RWPE2 (cell line): ENCODE data around the gene DIAPH2.

Experiments
- ATAC-seq: fragments of 200-7000 bp; cut with Tn5 transposase; 3 replicates; pipeline ENCODE4 v1.9.1; 2021; ENCODE audit warnings: low read depth
- DNase-seq: peaks from one replicate; pipeline ENCODE4 v3.0.0-alpha.2; 2020; ENCODE audit warnings: low spot score
- H3K27ac ChIP-seq: fragments of 450-650 bp; 2 replicates; pipeline ENCODE4 v1.5.1; 2017; ENCODE audit warnings: mild to moderate bottlenecking; ENCODE audit not compliant: poor library complexity, severe bottlenecking
- H3K27me3 ChIP-seq: fragments of 250-450 bp; sonication (Bioruptor Pico); 2 replicates; pipeline ENCODE4 v1.5.1; 2021; ENCODE audit warnings: mild to moderate bottlenecking, moderate library complexity; ENCODE audit not compliant: insufficient read depth, poor library complexity, severe bottlenecking
- H3K36me3 ChIP-seq: fragments of 250-450 bp; sonication (Bioruptor Pico); 2 replicates; pipeline ENCODE4 v1.5.1; 2020; ENCODE audit warnings: low read depth, mild to moderate bottlenecking, moderate library complexity
- H3K4me1 ChIP-seq: fragments of 250-450 bp; sonication (Bioruptor Pico); 2 replicates; pipeline ENCODE4 v1.5.1; 2021; ENCODE audit warnings: mild to moderate bottlenecking, moderate library complexity; ENCODE audit not compliant: insufficient read depth, poor library complexity, severe bottlenecking
- H3K4me3 ChIP-seq: fragments of 250-450 bp; sonication (Bioruptor Pico); 2 replicates; pipeline ENCODE4 v1.5.1; 2021; ENCODE audit warnings: mild to moderate bottlenecking, moderate library complexity; ENCODE audit not compliant: severe bottlenecking
- H3K9me3 ChIP-seq: fragments of 250-450 bp; sonication (Bioruptor Pico); 2 replicates; pipeline ENCODE4 v1.5.1; 2021; ENCODE audit warnings: mild to moderate bottlenecking, moderate library complexity; ENCODE audit not compliant: severe bottlenecking
- CTCF ChIP-seq: fragments of 450-650 bp; IDR thresholded peaks from one replicate; pipeline ENCODE4 v1.5.1; 2017; ENCODE audit warnings: mild to moderate bottlenecking, moderate library complexity; ENCODE audit not compliant: poor library complexity, severe bottlenecking

DIAPH2 gene

GRCh38 chrX:97311066-97311778 lies 626.6 kb downstream of the DIAPH2 start:
- no peak for DNase-seq
- Histone ChIP-seq H3K9me3 (no peaks in the 10 kb centered on the region), H3K4me1 (peaks cover 9% of the 10 kb centered on the region), H3K27ac (no peak overlapping the region), H3K36me3 (no peaks in the 10 kb centered on the region), H3K4me3 (no peak overlapping the region), H3K27me3 (no peaks in the 10 kb centered on the region)
- no peak for TF ChIP-seq CTCF
- ATAC-seq, result no peak

- H3K27me3 ChIP-seq, result no peaks in the 10 kb centered on the region
- DNase-seq (no peak), ATAC-seq (no peak)
- peaks cover 9% of the 10 kb centered on the region for H3K4me1 ChIP-seq
- no peaks in the 10 kb centered on the region for H3K36me3 ChIP-seq
- TF ChIP-seq CTCF, result no peak
- H3K9me3 ChIP-seq, result no peaks in the 10 kb centered on the region
- H3K4me3 ChIP-seq, result no peak overlapping the region
- H3K27ac ChIP-seq, result no peak overlapping the region
These were observed 629.7 kb downstream of the DIAPH2 start for GRCh38 chrX:97314345-97314744.

DNA sequence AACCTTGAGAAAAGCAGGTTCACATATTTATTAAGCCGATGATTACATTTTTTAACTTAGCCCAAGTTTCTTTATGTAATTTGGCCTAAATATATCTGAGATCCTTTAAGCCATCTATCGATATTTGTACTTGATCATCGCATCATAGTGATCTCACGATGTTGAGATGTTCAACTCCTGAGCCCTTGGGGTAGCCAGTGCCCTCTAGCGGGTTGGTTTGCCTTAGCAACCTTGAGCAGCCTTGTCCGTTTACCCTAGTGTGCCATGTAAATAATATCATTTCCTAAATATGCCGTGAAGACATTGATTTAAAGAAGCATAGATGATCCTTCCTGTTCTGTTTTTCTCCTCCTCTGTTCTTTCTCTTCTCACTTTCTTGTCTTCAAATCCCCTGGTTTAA lies 631.3 kb downstream of the DIAPH2 start:
- ATAC-seq (no peak), DNase-seq (no peak)
- Histone ChIP-seq H3K4me3 (no peak overlapping the region), H3K9me3 (no peaks in the 10 kb centered on the region), H3K27me3 (no peaks in the 10 kb centered on the region), H3K36me3 (no peaks in the 10 kb centered on the region), H3K4me1 (no peaks in the 10 kb centered on the region), H3K27ac (no peak overlapping the region)
- no peak for TF ChIP-seq CTCF

GRCh38 chrX:97320305-97320704 lies 635.7 kb downstream of the DIAPH2 start:
- ATAC-seq, result no peak
- no peak for TF ChIP-seq CTCF

GRCh38 chrX:97322401-97322800 lies 637.8 kb downstream of the DIAPH2 start:
- Histone ChIP-seq H3K27me3 (no peaks in the 10 kb centered on the region), H3K9me3 (no peaks in the 10 kb centered on the region), H3K4me1 (no peaks in the 10 kb centered on the region), H3K4me3 (no peak overlapping the region), H3K27ac (no peak overlapping the region), H3K36me3 (no peaks in the 10 kb centered on the region)
- no peak for DNase-seq
- ATAC-seq, result no peak
- no peak for TF ChIP-seq CTCF

More at GRCh38 chrX:97320305-97320704, 635.7 kb downstream of the DIAPH2 start:
- Histone ChIP-seq H3K9me3 (no peaks in the 10 kb centered on the region), H3K36me3 (no peaks in the 10 kb centered on the region), H3K4me3 (no peak overlapping the region), H3K4me1 (no peaks in the 10 kb centered on the region), H3K27ac (no peak overlapping the region), H3K27me3 (no peaks in the 10 kb centered on the region)
- no peak for DNase-seq
